Smooth muscle cell (in vitro differentiated cells): Measurements from ENCODE around the gene FREM3. TPM values are rescaled to one million over a fixed set of nuclear protein-coding genes. Genes with fewer than 3 reads are reported as not detected.

ENCODE experiments used
- DNase-seq: peaks from one replicate; lab custom pipeline; 2025; ENCODE audit not compliant: unreplicated experiment; lab: John Stamatoyannopoulos, UW
- H2AFZ ChIP-seq: fragments of 200-600 bp; sonication (generic); 2 replicates; pipeline ENCODE4 v1.6.0; 2016; ENCODE audit warnings: antibody characterized with exemption, low read depth, mild to moderate bottlenecking
- H3F3A ChIP-seq: fragments of 200-600 bp; sonication (generic); 2 replicates; pipeline ENCODE4 v1.6.0; 2017; ENCODE audit warnings: antibody characterized with exemption, low read depth
- H3K27ac ChIP-seq: fragments of 200-600 bp; sonication (generic); 2 replicates; pipeline ENCODE4 v1.5.1; 2016; ENCODE audit warnings: low read depth, mild to moderate bottlenecking
- H3K27me3 ChIP-seq: fragments of 200-600 bp; sonication (generic); 2 replicates; pipeline ENCODE4 v1.6.1; 2016; ENCODE audit warnings: low read depth, mild to moderate bottlenecking
- H3K36me3 ChIP-seq: fragments of 200-600 bp; sonication (generic); 2 replicates; pipeline ENCODE4 v1.5.1; 2016; ENCODE audit warnings: low read depth
- H3K4me1 ChIP-seq: fragments of 200-600 bp; sonication (generic); 2 replicates; pipeline ENCODE4 v1.5.1; 2016; ENCODE audit warnings: low read depth
- H3K4me2 ChIP-seq: fragments of 200-600 bp; sonication (generic); 2 replicates; pipeline ENCODE4 v1.6.0; 2016; ENCODE audit warnings: mild to moderate bottlenecking
- H3K4me3 ChIP-seq: fragments of 200-600 bp; sonication (generic); 2 replicates; pipeline ENCODE4 v1.5.1; 2016; ENCODE audit warnings: mild to moderate bottlenecking
- H3K79me2 ChIP-seq: fragments of 200-600 bp; sonication (generic); 2 replicates; pipeline ENCODE4 v1.6.0; 2016; ENCODE audit warnings: low read depth, mild to moderate bottlenecking
- H3K9ac ChIP-seq: fragments of 200-600 bp; sonication (generic); 2 replicates; pipeline ENCODE4 v1.6.0; 2016; ENCODE audit warnings: low read depth
- H3K9me3 ChIP-seq: fragments of 200-600 bp; sonication (generic); replicated peaks from 2 replicates; pipeline ENCODE4 v1.5.1; 2016; ENCODE audit warnings: low read depth
- H4K20me1 ChIP-seq: fragments of 200-600 bp; sonication (generic); 2 replicates; pipeline ENCODE4 v1.6.0; 2016; ENCODE audit warnings: low read depth
- WGBS: methylation state at CpG from one replicate; pipeline ENCODE4 v1.1.7; 2016; ENCODE audit warnings: low lambda C conversion rate; 5-methylcytosine and 5-hydroxymethylcytosine counted together
- polyA plus RNA-seq: library from polyadenylated mRNA; unstranded; fragments of >200 nt; fragmentation: Nextera tagmentation; extraction: Ambion mirVana; gene quantifications from 2 replicates; pipeline ENCODE4 v1.2.1, GENCODE V29; 2016
- total RNA-seq: library from RNA; depleted of rRNA; stranded (reverse); fragments of >200 nt; gene quantifications from 2 replicates; pipeline ENCODE4 v1.2.3, GENCODE V29; 2014
- TF ChIP-seq, protein P1 (sequence below): fragments of 200-600 bp; sonication (generic); IDR thresholded peaks from 2 replicates; pipeline ENCODE4 v1.5.1; 2017; ENCODE audit warnings: borderline replicate concordance, mild to moderate bottlenecking, antibody characterized with exemption; ENCODE audit not compliant: insufficient read depth, poor library complexity, severe bottlenecking

Gene FREM3
- total and polyA plus RNA-seq, 2 experiments from 2014 or later = not detected

GRCh38 chr4:143626134-143626911, 74.2 kb downstream of the FREM3 start:
- Histone ChIP-seq H3K9ac (no peak overlapping the region), H3K9me3 (no peaks in the 10 kb centered on the region), H3F3A (no peaks in the 10 kb centered on the region), H3K4me3 (no peak overlapping the region), H3K36me3 (no peaks in the 10 kb centered on the region), H3K79me2 (no peaks in the 10 kb centered on the region), H3K4me1 (no peaks in the 10 kb centered on the region), H3K27me3 (no peaks in the 10 kb centered on the region), H3K27ac (no peak overlapping the region), H4K20me1 (no peaks in the 10 kb centered on the region), H2AFZ (no peak overlapping the region), H3K4me2 (no peak overlapping the region)
- WGBS = 85% methylated on average over 5 of the region's 5 CpGs
- TF ChIP-seq, protein P1, sequence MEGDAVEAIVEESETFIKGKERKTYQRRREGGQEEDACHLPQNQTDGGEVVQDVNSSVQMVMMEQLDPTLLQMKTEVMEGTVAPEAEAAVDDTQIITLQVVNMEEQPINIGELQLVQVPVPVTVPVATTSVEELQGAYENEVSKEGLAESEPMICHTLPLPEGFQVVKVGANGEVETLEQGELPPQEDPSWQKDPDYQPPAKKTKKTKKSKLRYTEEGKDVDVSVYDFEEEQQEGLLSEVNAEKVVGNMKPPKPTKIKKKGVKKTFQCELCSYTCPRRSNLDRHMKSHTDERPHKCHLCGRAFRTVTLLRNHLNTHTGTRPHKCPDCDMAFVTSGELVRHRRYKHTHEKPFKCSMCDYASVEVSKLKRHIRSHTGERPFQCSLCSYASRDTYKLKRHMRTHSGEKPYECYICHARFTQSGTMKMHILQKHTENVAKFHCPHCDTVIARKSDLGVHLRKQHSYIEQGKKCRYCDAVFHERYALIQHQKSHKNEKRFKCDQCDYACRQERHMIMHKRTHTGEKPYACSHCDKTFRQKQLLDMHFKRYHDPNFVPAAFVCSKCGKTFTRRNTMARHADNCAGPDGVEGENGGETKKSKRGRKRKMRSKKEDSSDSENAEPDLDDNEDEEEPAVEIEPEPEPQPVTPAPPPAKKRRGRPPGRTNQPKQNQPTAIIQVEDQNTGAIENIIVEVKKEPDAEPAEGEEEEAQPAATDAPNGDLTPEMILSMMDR = no peak
- no peak for DNase-seq

GRCh38 chr4:143625632-143626031, 74.8 kb downstream of the FREM3 start:
- H3K9ac ChIP-seq = no peak overlapping the region
- H4K20me1 ChIP-seq = no peaks in the 10 kb centered on the region
- no peak overlapping the region for H3K4me3 ChIP-seq
- no peaks in the 10 kb centered on the region for H3F3A ChIP-seq
- no peak overlapping the region for H2AFZ ChIP-seq
- no peak overlapping the region for H3K27ac ChIP-seq
- 93% methylated on average over 4 of the region's 4 CpGs for WGBS
- no peak overlapping the region for H3K4me2 ChIP-seq
- DNase-seq = no peak
- no peaks in the 10 kb centered on the region for H3K79me2 ChIP-seq
- TF ChIP-seq, protein P1 = no peak
- H3K36me3 ChIP-seq = no peaks in the 10 kb centered on the region
- H3K9me3 ChIP-seq = no peaks in the 10 kb centered on the region
- H3K4me1 ChIP-seq = no peaks in the 10 kb centered on the region
- H3K27me3 ChIP-seq = no peaks in the 10 kb centered on the region

- H3K9ac ChIP-seq = no peak overlapping the region
- DNase-seq = no peak
- 82% methylated on average over 3 of the region's 3 CpGs for WGBS
Measured at GRCh38 chr4:143623896-143624295, 76.6 kb downstream of the FREM3 start.

More at GRCh38 chr4:143623896-143624295, 76.6 kb downstream of the FREM3 start:
- H3K4me1 ChIP-seq = no peaks in the 10 kb centered on the region
- H3K27me3 ChIP-seq = no peaks in the 10 kb centered on the region
- TF ChIP-seq, protein P1 = no peak
- no peak overlapping the region for H3K4me2 ChIP-seq
- H3K36me3 ChIP-seq = no peaks in the 10 kb centered on the region
- no peaks in the 10 kb centered on the region for H3K9me3 ChIP-seq
- H2AFZ ChIP-seq = no peak overlapping the region
- no peaks in the 10 kb centered on the region for H3K79me2 ChIP-seq
- H4K20me1 ChIP-seq = no peaks in the 10 kb centered on the region
- no peak overlapping the region for H3K4me3 ChIP-seq
- H3F3A ChIP-seq = no peaks in the 10 kb centered on the region
- no peak overlapping the region for H3K27ac ChIP-seq
